Heart left ventricle (tissue), 13 donors: ENCODE data around the gene SLC30A4.

Experiments used
- CTCF ChIP-seq, 12 donors: fragments of 200-600 bp; sonication (generic) in 4 of 12; IDR thresholded peaks; one replicate each; pipeline versions ENCODE4 v1.5.0 to v1.8.0; 2018 to 2022; ENCODE audit warnings: antibody characterized with exemption in 12 of 12, mild to moderate bottlenecking in 5 of 12
- POLR2A ChIP-seq, 2 donors: fragments of 450-650 bp; IDR thresholded peaks; one replicate each; pipeline ENCODE4 v1.6.1; 2017; ENCODE audit warnings: antibody characterized with exemption in 2 of 2, mild to moderate bottlenecking in 2 of 2, moderate library complexity in 2 of 2
- donor health status: ischemic (EF 13 %, LVEDD 7.1; RV severe dilation, severe dysfunction).
- donor health status: DM: no; HTN: yes; CAD: no.
- donor health status: DM: no; HTN: no; CAD: no.
- donor health status: ischemic (EF 25% LVEDD 6.9; RV normal size, moderate dysfunction).
- donor health status: ischemic (EF 25% LVEDD 5.7; RV mildly dilated, moderate dysfunction).
- donor health status: ischemic (EF 35%, LVEDD 5.7; RV mildly dilated, moderate dysfunction).
- donor health status: nonischemic (EF 11% LVEDD 7.7; RV severe dilation, severe dysfunction).
- donor health status: DM: yes; HTN: yes; CAD: no.
- donor health status: PGD.
- donor health status: ischemic (EF 29% LVEDD 5.4; RV normal size, mild dysfunction).
- donor health status: nonischemic (EF 23%, LVEDD 6.1; RV moderate dilation, normal function).

GRCh38 chr15:45476410-45476809, 46.1 kb downstream of the SLC30A4 start:
- TF ChIP-seq POLR2A (IDR thresholded peaks at IDR 0.05) (no peak), CTCF (IDR thresholded peaks at IDR 0.05) (no peak)
